GM12878 (cell line): ENCODE measurements around the gene TTLL1. TPM values are rescaled to one million over a fixed set of nuclear protein-coding genes. Genes with fewer than 3 reads are reported as not detected.
A peak's percentile ranks its signal among the peaks of the same experiment; 100 is the strongest.

Experiments
- ATAC-seq: fragments of 200-7000 bp; cut with Tn5 transposase; 3 replicates; pipeline ENCODE4 v1.9.1; 2020; ENCODE audit warnings: mild to moderate bottlenecking, moderate library complexity
- BruUV-seq: library from RNA; stranded (reverse); fragments of 400-500 nt; replicated peaks from 2 replicates; lab custom pipeline; 2021; lab: Mats Ljungman, UMichigan
- CTCF ChIA-PET: fragments of 300-600 bp; sonication (Branson Sonifier 250); formaldehyde crosslinking; extraction: SDS; loops from one replicate; lab custom pipeline; 2021; ENCODE audit warnings: inconsistent platforms; lab: Yijun Ruan, JAX
- POLR2A ChIA-PET: fragments of 350-600 bp; formaldehyde crosslinking; extraction: SDS; loops from one replicate; lab custom pipeline; 2021; ENCODE audit warnings: inconsistent platforms; lab: Charles Lee
- RAD21 ChIA-PET: fragments of 300-600 bp; sonication (Branson Sonifier 250); formaldehyde crosslinking; loops from one replicate; lab custom pipeline; 2023; ENCODE audit warnings: antibody characterized with exemption; ENCODE audit not compliant: unreplicated experiment; lab: Charles Lee
- SMC1A ChIA-PET: fragments of 300-600 bp; sonication (Branson Sonifier 250); formaldehyde crosslinking; loops from one replicate; lab custom pipeline; 2023; ENCODE audit not compliant: unreplicated experiment, uncharacterized antibody; lab: Charles Lee
- DNase-seq: peaks from one replicate; pipeline ENCODE4 v3.0.0-alpha.2; 2011; ENCODE audit warnings: low read depth, low spot score
- FAIRE-seq: peaks from 3 replicates; lab custom pipeline; 2011; peaks lifted over from hg19 to GRCh38; lab: Jason Lieb, UNC
- H2AFZ ChIP-seq: 2 replicates; pipeline ENCODE4 v1.6.0; 2011; ENCODE audit warnings: low read depth, low read length, control low read depth; ENCODE audit not compliant: control insufficient read depth
- H3K27ac ChIP-seq: 2 replicates; pipeline ENCODE4 v1.5.1; 2011; ENCODE audit warnings: control low read depth; ENCODE audit not compliant: control insufficient read depth, insufficient read depth
- H3K27me3 ChIP-seq, 2 experiments: replicated peaks in 1 of 2; 2 replicates each; pipeline versions ENCODE4 v1.6.0 to v1.6.1; 2011; ENCODE audit warnings: low read length in 1 of 2; ENCODE audit not compliant: control insufficient read depth in 2 of 2, insufficient read depth in 2 of 2
- H3K36me3 ChIP-seq, 2 experiments: 2 replicates each; pipeline ENCODE4 v1.5.1; 2011; ENCODE audit warnings: low read length in 1 of 2; ENCODE audit not compliant: control insufficient read depth in 2 of 2, insufficient read depth in 2 of 2
- H3K4me1 ChIP-seq: 2 replicates; pipeline ENCODE4 v1.6.1; 2011; ENCODE audit warnings: mild to moderate bottlenecking, low read length, moderate library complexity, mixed read lengths; ENCODE audit not compliant: control insufficient read depth, insufficient read depth
- H3K4me2 ChIP-seq: 2 replicates; pipeline ENCODE4 v1.6.0; 2011; ENCODE audit warnings: control low read depth; ENCODE audit not compliant: control insufficient read depth, insufficient read depth
- H3K4me3 ChIP-seq: fragments of 200-600 bp; sonication (generic); 2 replicates; pipeline ENCODE4 v1.5.1; 2016
- H3K79me2 ChIP-seq: 2 replicates; pipeline ENCODE4 v1.6.0; 2011; ENCODE audit warnings: low read length; ENCODE audit not compliant: control insufficient read depth, insufficient read depth
- H3K9ac ChIP-seq: 2 replicates; pipeline ENCODE4 v1.8.0; 2011; ENCODE audit warnings: low read length, control low read depth, mixed read lengths; ENCODE audit not compliant: control insufficient read depth, insufficient read depth
- H3K9me3 ChIP-seq: replicated peaks from 3 replicates; pipeline ENCODE4 v1.5.1; 2011; ENCODE audit warnings: mild to moderate bottlenecking, low read length; ENCODE audit not compliant: control insufficient read depth, insufficient read depth
- H4K20me1 ChIP-seq: 2 replicates; pipeline ENCODE4 v1.6.0; 2011; ENCODE audit not compliant: control insufficient read depth, insufficient read depth
- BRCA1 ChIP-seq: IDR thresholded peaks from 2 replicates; pipeline ENCODE4 v1.6.1; 2011; ENCODE audit warnings: low read depth, low read length, improper control_type of control experiment
- CREB1 ChIP-seq: IDR thresholded peaks from 2 replicates; pipeline ENCODE4 v1.6.1; 2012; ENCODE audit warnings: low read depth, mild to moderate bottlenecking, inconsistent platforms
- CREM ChIP-seq: IDR thresholded peaks from 2 replicates; pipeline ENCODE4 v1.6.1; 2014; ENCODE audit warnings: antibody characterized with exemption, low read depth
- DPF2 ChIP-seq: fragments of 450-650 bp; IDR thresholded peaks from 2 replicates; pipeline ENCODE4 v1.6.1; 2017; ENCODE audit warnings: mild to moderate bottlenecking
- HDAC2 ChIP-seq: fragments of 200-600 bp; sonication (generic); IDR thresholded peaks from 2 replicates; pipeline ENCODE4 v1.6.1; 2017
- RB1 ChIP-seq: fragments of 450-650 bp; formaldehyde crosslinking; IDR thresholded peaks from 2 replicates; pipeline ENCODE4 v1.6.1; 2017; ENCODE audit warnings: mild to moderate bottlenecking, borderline replicate concordance
- SIN3A ChIP-seq: IDR thresholded peaks from 2 replicates; pipeline ENCODE4 v1.6.1; 2012; ENCODE audit warnings: low read depth, low read length, improper control_type of control experiment
- SREBF1 ChIP-seq: IDR thresholded peaks from 2 replicates; pipeline ENCODE4 v1.6.1; 2012; ENCODE audit warnings: mild to moderate bottlenecking, low read length
- STAT1 ChIP-seq: fragments of 450-650 bp; conservative IDR thresholded peaks from 2 replicates; pipeline ENCODE4 v1.6.1; 2014; ENCODE audit warnings: antibody characterized with exemption, mild to moderate bottlenecking
- SUZ12 ChIP-seq: fragments of 200-600 bp; sonication (generic); IDR thresholded peaks from one replicate; pipeline ENCODE4 v1.6.1; 2018; ENCODE audit warnings: antibody characterized with exemption, mild to moderate bottlenecking; ENCODE audit not compliant: unreplicated experiment
- TBL1XR1 ChIP-seq: IDR thresholded peaks from 2 replicates; pipeline ENCODE4 v1.6.1; 2012; ENCODE audit warnings: low read depth, low read length, improper control_type of control experiment
- TCF12 ChIP-seq: IDR thresholded peaks from 2 replicates; pipeline ENCODE4 v1.6.1; 2011; ENCODE audit warnings: low read depth, mild to moderate bottlenecking, low read length
- TCF3 ChIP-seq: IDR thresholded peaks from 2 replicates; pipeline ENCODE4 v1.6.1; 2012; ENCODE audit warnings: low read depth, mild to moderate bottlenecking, low read length, borderline replicate concordance; ENCODE audit not compliant: insufficient read depth
- WGBS: methylation state at CpG from one replicate; pipeline ENCODE4 v1.1.6; 2016; ENCODE audit warnings: low lambda C conversion rate; ENCODE audit not compliant: insufficient replicate concordance, insufficient coverage; ENCODE audit errors: missing lambda C conversion rate; 5-methylcytosine and 5-hydroxymethylcytosine counted together
- in situ Hi-C: fragments of 300-500 bp; cut with MboI; formaldehyde crosslinking; loops from 9 replicates; pipeline ENCODE4 v1.14.3; 2018; ENCODE audit warnings: mixed read lengths
- intact Hi-C: fragments of 100-400 bp; cut with micrococcal nuclease; formaldehyde crosslinking; loops from one replicate; pipeline ENCODE4 v1.14.2; 2022; ENCODE audit not compliant: unreplicated experiment
- polyA plus RNA-seq, 11 experiments: library from polyadenylated mRNA; depleted of rRNA in 4 of 11; unstranded in 6 of 11; stranded (reverse) in 5 of 11; fragments of >200 nt; fragmentation: Nextera tagmentation in 4 of 11; fragmentation: Illumina TruSeq in 1 of 11; extraction: Ambion mirVana in 4 of 11; extraction: Trizol in 1 of 11; gene quantifications; 1 replicate in 1 of 11; 2 replicates in 10 of 11; pipeline versions ENCODE4 v1.2.1 to v1.2.3, GENCODE V29; 2011 to 2016; ENCODE audit warnings: inconsistent platforms in 2 of 11, missing spikeins in 2 of 11, low read depth in 1 of 11
- total RNA-seq, 4 experiments: library from RNA; depleted of rRNA in 3 of 4; stranded (reverse); fragments of >200 nt in 3 of 4; fragmentation: Illumina TruSeq in 1 of 4; extraction: Trizol in 1 of 4; gene quantifications; 2 replicates each; pipeline versions ENCODE4 v1.2.1 to v1.2.3, GENCODE V29; 2013 to 2021
- TF ChIP-seq, protein P1 (sequence below): fragments of 450-650 bp; IDR thresholded peaks from 2 replicates; pipeline ENCODE4 v1.6.1; 2016; ENCODE audit warnings: mild to moderate bottlenecking, moderate library complexity, borderline replicate concordance
- TF ChIP-seq, protein P2 (sequence below): fragments of 450-650 bp; IDR thresholded peaks from 2 replicates; pipeline ENCODE4 v1.6.1; 2017; ENCODE audit warnings: borderline replicate concordance
- TF ChIP-seq, protein P3 (sequence below): fragments of 450-650 bp; conservative IDR thresholded peaks from 2 replicates; pipeline ENCODE4 v1.6.1; 2017; ENCODE audit warnings: mild to moderate bottlenecking, moderate library complexity
- TF ChIP-seq, protein P4 (sequence below): IDR thresholded peaks from 2 replicates; pipeline ENCODE4 v1.6.1; 2011; ENCODE audit warnings: low read depth, mild to moderate bottlenecking, low read length, moderate library complexity, borderline replicate concordance; ENCODE audit errors: extremely low read depth

Gene TTLL1
- total and polyA plus RNA-seq, 10 of the 15 experiments (the other 5 are each of a cell fraction or from before 2014, with no cell fraction given) = 0.39 to 4.8 (median 3.2) TPM

DNA sequence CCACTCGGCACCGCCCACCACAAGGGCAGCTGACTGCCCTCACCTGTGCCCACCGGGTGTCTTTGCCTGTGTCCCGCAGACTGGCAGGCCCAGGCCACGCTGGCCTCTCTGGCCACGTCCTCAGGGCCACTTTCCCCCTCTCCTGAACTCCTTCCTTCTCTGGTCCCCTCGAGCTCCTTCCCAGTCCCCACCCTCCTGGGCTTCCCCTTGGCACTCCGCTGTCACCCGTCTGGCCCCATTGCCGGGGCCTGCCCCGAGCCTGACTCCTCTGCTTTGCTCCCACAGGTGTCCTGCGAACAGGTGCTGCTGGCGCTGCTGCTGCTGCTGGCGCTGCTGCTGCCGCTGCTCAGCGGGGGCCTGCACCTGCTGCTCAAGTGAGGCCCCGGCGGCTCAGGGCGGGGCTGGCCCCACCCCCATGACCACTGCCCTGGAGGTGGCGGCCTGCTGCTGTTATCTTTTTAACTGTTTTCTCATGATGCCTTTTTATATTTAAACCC is 39.8 kb upstream of the TTLL1 start:
- Histone ChIP-seq H3K4me2 (no peak overlapping the region), H3K4me1 (peaks cover 31% of the 10 kb centered on the region), H3K9ac (no peak overlapping the region), H3K27me3 (no peaks in the 10 kb centered on the region), H3K9me3 (no peaks in the 10 kb centered on the region), H3K79me2 (no peaks in the 10 kb centered on the region), H3K36me3 (peaks cover 1 to 4% of the 10 kb centered on the region in 2 experiments; a peak in 3 of 4 replicates), H3K4me3 (no peak overlapping the region), H3K27ac (no peak overlapping the region), H2AFZ (no peak overlapping the region), H4K20me1 (no peaks in the 10 kb centered on the region)
- no TSS peak for BruUV-seq
- ChIA-PET SMC1A (no interaction called here), POLR2A (no interaction called here), CTCF (no interaction called here), RAD21 (no interaction called here)
- in situ Hi-C loops = no loop called here
- intact Hi-C loops = no loop called here
- ATAC-seq (peak; percentile 41), FAIRE-seq (no peak), DNase-seq (no peak)
- WGBS = 49% methylated on average over 18 of the region's 20 CpGs
- peak; percentile 82; the same call in 1 of the 2 replicates for TF ChIP-seq TCF12
- TF ChIP-seq, protein P1, sequence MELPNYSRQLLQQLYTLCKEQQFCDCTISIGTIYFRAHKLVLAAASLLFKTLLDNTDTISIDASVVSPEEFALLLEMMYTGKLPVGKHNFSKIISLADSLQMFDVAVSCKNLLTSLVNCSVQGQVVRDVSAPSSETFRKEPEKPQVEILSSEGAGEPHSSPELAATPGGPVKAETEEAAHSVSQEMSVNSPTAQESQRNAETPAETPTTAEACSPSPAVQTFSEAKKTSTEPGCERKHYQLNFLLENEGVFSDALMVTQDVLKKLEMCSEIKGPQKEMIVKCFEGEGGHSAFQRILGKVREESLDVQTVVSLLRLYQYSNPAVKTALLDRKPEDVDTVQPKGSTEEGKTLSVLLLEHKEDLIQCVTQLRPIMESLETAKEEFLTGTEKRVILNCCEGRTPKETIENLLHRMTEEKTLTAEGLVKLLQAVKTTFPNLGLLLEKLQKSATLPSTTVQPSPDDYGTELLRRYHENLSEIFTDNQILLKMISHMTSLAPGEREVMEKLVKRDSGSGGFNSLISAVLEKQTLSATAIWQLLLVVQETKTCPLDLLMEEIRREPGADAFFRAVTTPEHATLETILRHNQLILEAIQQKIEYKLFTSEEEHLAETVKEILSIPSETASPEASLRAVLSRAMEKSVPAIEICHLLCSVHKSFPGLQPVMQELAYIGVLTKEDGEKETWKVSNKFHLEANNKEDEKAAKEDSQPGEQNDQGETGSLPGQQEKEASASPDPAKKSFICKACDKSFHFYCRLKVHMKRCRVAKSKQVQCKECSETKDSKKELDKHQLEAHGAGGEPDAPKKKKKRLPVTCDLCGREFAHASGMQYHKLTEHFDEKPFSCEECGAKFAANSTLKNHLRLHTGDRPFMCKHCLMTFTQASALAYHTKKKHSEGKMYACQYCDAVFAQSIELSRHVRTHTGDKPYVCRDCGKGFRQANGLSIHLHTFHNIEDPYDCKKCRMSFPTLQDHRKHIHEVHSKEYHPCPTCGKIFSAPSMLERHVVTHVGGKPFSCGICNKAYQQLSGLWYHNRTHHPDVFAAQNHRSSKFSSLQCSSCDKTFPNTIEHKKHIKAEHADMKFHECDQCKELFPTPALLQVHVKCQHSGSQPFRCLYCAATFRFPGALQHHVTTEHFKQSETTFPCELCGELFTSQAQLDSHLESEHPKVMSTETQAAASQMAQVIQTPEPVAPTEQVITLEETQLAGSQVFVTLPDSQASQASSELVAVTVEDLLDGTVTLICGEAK = no peak
- TF ChIP-seq SIN3A = no peak
- TF ChIP-seq CREM = no peak
- TF ChIP-seq, protein P2, sequence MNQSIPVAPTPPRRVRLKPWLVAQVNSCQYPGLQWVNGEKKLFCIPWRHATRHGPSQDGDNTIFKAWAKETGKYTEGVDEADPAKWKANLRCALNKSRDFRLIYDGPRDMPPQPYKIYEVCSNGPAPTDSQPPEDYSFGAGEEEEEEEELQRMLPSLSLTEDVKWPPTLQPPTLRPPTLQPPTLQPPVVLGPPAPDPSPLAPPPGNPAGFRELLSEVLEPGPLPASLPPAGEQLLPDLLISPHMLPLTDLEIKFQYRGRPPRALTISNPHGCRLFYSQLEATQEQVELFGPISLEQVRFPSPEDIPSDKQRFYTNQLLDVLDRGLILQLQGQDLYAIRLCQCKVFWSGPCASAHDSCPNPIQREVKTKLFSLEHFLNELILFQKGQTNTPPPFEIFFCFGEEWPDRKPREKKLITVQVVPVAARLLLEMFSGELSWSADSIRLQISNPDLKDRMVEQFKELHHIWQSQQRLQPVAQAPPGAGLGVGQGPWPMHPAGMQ = no peak
- TF ChIP-seq CREB1 = no peak
- peak; percentile 58; the same call in 1 of the 2 replicates for TF ChIP-seq TCF3
- TF ChIP-seq SUZ12 = no peak
- TF ChIP-seq, protein P3, sequence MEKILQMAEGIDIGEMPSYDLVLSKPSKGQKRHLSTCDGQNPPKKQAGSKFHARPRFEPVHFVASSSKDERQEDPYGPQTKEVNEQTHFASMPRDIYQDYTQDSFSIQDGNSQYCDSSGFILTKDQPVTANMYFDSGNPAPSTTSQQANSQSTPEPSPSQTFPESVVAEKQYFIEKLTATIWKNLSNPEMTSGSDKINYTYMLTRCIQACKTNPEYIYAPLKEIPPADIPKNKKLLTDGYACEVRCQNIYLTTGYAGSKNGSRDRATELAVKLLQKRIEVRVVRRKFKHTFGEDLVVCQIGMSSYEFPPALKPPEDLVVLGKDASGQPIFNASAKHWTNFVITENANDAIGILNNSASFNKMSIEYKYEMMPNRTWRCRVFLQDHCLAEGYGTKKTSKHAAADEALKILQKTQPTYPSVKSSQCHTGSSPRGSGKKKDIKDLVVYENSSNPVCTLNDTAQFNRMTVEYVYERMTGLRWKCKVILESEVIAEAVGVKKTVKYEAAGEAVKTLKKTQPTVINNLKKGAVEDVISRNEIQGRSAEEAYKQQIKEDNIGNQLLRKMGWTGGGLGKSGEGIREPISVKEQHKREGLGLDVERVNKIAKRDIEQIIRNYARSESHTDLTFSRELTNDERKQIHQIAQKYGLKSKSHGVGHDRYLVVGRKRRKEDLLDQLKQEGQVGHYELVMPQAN = no peak
- TF ChIP-seq, protein P4, sequence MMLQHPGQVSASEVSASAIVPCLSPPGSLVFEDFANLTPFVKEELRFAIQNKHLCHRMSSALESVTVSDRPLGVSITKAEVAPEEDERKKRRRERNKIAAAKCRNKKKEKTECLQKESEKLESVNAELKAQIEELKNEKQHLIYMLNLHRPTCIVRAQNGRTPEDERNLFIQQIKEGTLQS = no peak
- no peak for TF ChIP-seq BRCA1
- TF ChIP-seq TBL1XR1 = no peak
- TF ChIP-seq SREBF1 = no peak
- no peak for TF ChIP-seq RB1
- TF ChIP-seq STAT1 = no peak
- TF ChIP-seq DPF2 = no peak
- TF ChIP-seq HDAC2 = no peak
